ENCODE measurements around the gene ZDHHC19.

The ZDHHC19 gene

DNA sequence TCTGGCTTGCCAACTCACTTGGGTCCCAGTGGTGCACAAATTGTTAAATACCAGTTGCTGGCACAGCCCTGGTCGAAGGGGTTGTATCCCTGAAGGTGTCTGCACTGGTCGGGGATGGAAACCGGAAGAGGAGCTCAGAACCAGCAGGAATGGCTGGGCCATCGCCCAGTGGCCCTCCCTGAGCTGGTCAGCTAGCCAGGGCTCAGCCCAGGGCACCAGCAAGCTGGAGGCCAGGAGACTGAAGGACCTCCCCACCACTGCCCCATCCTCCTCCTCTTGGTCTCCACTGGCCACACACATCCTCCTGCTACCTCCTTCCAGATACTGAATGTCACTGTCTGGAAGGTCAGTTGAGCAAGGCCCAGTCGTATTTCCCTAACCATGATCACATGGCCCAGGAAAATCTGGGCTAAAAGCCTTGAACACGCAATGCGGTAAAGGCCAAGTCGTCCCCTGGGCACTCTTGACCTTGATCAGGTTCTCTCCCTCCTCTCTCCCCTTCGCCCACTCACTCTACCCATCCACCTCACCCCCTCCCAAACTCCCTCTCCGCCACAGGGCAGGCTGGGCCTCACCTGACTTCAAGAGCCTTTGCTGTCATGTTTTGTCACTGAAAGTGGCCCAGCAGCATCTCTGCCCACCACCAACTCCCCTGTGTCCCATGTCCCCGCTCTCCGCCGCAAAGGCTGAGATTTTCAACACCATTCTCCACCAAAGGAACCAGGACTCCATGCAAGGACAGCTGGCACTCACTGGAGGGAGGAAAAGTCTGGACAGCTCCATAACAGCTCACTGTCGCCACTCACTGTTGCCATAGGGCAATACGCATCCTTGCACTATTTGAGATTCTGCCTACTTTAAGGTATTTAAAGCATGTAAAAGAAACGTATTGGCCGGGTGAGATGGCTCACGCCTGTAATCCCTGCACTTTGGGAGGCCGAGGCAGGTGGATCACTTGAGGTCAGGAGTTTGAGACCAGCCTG lies 12.1 kb downstream of the ZDHHC19 start:
- H3K9me3 ChIP-seq (ENCODE audit: control insufficient read depth, insufficient read depth, low read depth, low read length): no peaks in the 10 kb centered on the region
- no peaks in the 10 kb centered on the region for H3K36me3 ChIP-seq (ENCODE audit: control insufficient read depth in 2 of 2, insufficient read depth in 1 of 2, low read length in 2 of 2)
- no peak overlapping the region for H3K27ac ChIP-seq (ENCODE audit: extremely low read depth, low read depth, low read length)
- POLR2A ChIA-PET: no interaction called here
- 0 out of 2 replicates have a peak, but pooled peaks have one; percentile 13 for TF ChIP-seq ZNF600 (tag by site-specific recombination; IDR thresholded peaks at IDR 0.05)
- no peak for TF ChIP-seq ZNF639 (tag by site-specific recombination; IDR thresholded peaks at IDR 0.05)
- TF ChIP-seq, protein P1, sequence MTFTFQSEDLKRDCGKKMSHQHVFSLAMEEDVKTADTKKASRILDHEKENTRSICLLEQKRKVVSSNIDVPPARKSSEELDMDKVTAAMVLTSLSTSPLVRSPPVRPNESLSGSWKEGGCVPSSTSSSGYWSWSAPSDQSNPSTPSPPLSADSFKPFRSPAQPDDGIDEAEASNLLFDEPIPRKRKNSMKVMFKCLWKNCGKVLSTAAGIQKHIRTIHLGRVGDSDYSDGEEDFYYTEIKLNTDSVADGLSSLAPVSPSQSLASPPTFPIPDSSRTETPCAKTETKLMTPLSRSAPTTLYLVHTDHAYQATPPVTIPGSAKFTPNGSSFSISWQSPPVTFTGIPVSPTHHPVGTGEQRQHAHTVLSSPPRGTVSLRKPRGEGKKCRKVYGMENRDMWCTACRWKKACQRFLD (tag by site-specific recombination; IDR thresholded peaks at IDR 0.05): no peak
- TF ChIP-seq HIC1 (tag by site-specific recombination; IDR thresholded peaks at IDR 0.05): no peak
- TF ChIP-seq MEIS1 (CRISPR knock-in tag; IDR thresholded peaks at IDR 0.05; ENCODE audit: borderline replicate concordance): no peak
- peak; percentile 20; the same call in 1 of the 2 replicates for TF ChIP-seq ZNF654 (tag by site-specific recombination; IDR thresholded peaks at IDR 0.05; ENCODE audit: low read depth)
- TF ChIP-seq ZNF785 (tag by site-specific recombination; IDR thresholded peaks at IDR 0.05): no peak
- no peak for TF ChIP-seq ZNF366 (tag by site-specific recombination; conservative IDR thresholded peaks at IDR 0.05)
- peak; percentile 64; the same call in 1 of the 2 replicates for TF ChIP-seq REST (tag by site-specific recombination; IDR thresholded peaks at IDR 0.05)
- no peak overlapping the region for H3K4me3 ChIP-seq (ENCODE audit: low read depth, low read length)
- no peaks in the 10 kb centered on the region for H3K4me1 ChIP-seq (ENCODE audit: control insufficient read depth, insufficient read depth, low read length)
- CTCF ChIA-PET: interaction anchor here (0.6 to 1.1 kb wide), 3 partner anchors 123 to 299 kb away, joined by 3 to 8 read pairs (median 4); no protein-coding TSS in a partner anchor

DNA sequence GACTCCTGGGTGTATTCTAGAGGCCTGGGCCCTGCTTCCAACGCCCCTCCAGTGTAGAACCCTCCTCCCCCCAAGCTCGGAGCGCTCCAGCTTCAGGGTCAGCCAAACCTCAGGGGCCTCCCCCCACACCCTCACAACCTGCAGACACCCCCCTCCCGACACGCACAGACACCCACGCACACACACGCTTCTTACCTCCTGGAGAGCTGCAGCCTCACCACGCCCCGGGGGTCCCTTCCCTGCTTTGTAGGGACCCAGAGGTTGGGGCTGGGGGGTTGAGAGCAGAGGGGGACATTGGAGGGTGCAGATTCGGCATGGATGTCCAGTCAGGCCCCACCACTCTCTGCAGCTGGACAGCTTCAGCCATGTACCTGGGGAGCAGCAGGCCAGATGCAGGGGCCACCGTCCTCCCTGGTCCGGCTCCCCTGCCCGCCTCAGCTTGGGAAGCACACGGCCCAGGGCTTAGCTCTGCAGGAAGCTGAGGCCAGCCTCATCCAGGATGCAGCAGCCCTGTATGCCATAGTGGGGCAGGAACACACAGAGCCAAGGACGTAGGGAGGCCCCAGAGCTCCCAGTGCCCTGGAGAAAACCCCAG lies 13.0 kb downstream of the ZDHHC19 start:
- no peaks in the 10 kb centered on the region for H3K4me1 ChIP-seq (ENCODE audit: control insufficient read depth, insufficient read depth, low read length)

More for the DNA sequence above, 13.0 kb downstream of the ZDHHC19 start:
- no peaks in the 10 kb centered on the region for H3K36me3 ChIP-seq (ENCODE audit: control insufficient read depth in 2 of 2, insufficient read depth in 1 of 2, low read length in 2 of 2)
- POLR2A ChIA-PET: no interaction called here
- no peak overlapping the region for H3K4me3 ChIP-seq (ENCODE audit: low read depth, low read length)
- no peak overlapping the region for H3K27ac ChIP-seq (ENCODE audit: extremely low read depth, low read depth, low read length)
- CTCF ChIA-PET: interaction anchor here (1.1 to 4.7 kb wide), 2 partner anchors 125 kb away, joined by 8 to 60 read pairs; no protein-coding TSS in a partner anchor
- no peak for TF ChIP-seq ZNF366 (tag by site-specific recombination; conservative IDR thresholded peaks at IDR 0.05)
- no peak for TF ChIP-seq ZNF10 (tag by site-specific recombination; IDR thresholded peaks at IDR 0.05)
- no peak for TF ChIP-seq YY2 (tag by site-specific recombination; IDR thresholded peaks at IDR 0.05)
- TF ChIP-seq ZNF560 (tag by site-specific recombination; IDR thresholded peaks at IDR 0.05; ENCODE audit: borderline replicate concordance): no peak
- TF ChIP-seq ZNF596 (tag by site-specific recombination; IDR thresholded peaks at IDR 0.05): no peak
- TF ChIP-seq ZNF548 (tag by site-specific recombination; IDR thresholded peaks at IDR 0.05): no peak
- TF ChIP-seq GLI4 (tag by site-specific recombination; IDR thresholded peaks at IDR 0.05): no peak
- TF ChIP-seq ZNF558 (tag by site-specific recombination; IDR thresholded peaks at IDR 0.05): no peak
- no peaks in the 10 kb centered on the region for H3K9me3 ChIP-seq (ENCODE audit: control insufficient read depth, insufficient read depth, low read depth, low read length)

All from HEK293 (cell line).